HG02852 (cell line): ENCODE results near the gene LSM3.

ENCODE experiments used
- ATAC-seq: cut with Tn5 transposase; IDR thresholded peaks from one replicate; pipeline ENCODE4 v1.9.1; 2021; ENCODE audit warnings: mild to moderate bottlenecking, moderate library complexity; ENCODE audit not compliant: unreplicated experiment

The LSM3 gene

DNA sequence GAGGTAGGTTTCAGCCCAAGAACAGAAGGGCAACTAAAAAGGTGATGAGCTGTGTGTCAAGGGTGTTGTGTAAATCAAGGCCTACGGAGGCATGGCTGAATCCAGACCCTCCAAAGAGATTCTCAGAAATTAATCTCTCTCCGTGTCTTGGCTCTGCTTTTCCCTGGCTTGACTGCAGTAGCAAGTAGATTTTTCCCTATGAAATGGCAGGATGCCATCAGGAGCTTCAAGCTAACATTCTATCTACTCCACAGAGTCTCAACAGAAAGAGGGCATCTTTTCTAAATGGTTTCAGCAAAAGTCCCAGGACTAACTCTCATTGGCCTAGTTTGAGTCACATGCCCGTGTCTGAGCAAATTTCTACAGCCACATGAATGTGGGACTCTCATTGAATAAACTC, 58.3 kb downstream of the LSM3 start:
- no peak for ATAC-seq

DNA sequence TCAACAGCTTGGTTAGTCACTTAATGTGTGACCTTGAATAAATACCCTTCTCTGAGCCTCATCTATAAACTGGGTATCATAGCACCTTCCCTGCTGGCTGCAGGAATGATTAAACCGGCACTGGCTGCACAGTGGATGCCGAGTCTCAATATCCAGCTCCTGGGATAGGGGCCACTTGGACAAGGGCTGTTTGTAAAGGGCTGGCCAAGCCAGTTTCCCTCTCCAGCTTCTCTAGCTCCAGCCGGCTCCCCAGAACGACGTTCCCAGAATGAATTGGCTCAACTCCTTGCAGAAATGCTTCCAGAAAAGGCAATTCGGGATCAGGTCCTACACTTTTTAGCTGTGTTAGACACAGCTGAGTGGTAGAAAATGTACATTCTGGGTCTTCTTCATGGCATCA, 58.8 kb downstream of the LSM3 start:
- ATAC-seq, result no peak

DNA sequence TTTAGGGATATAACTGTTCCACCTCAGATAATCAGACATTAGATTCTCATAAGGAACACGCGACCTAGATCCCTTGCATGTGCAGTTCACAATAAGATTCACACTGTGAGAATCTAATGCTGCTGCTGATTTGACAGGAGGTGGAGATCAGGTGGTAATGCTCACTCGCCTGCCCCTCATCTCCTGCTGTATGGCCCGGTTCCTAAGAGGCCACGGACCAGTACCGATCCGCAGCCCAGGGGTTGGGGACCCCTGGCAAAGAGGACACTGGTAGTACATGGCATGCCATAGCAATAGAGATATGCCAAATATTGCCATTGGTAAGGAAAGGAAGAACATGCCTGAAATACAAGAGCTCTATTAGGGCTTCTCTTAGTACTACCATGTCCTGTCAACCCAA, 59.7 kb downstream of the LSM3 start:
- no peak for ATAC-seq

DNA sequence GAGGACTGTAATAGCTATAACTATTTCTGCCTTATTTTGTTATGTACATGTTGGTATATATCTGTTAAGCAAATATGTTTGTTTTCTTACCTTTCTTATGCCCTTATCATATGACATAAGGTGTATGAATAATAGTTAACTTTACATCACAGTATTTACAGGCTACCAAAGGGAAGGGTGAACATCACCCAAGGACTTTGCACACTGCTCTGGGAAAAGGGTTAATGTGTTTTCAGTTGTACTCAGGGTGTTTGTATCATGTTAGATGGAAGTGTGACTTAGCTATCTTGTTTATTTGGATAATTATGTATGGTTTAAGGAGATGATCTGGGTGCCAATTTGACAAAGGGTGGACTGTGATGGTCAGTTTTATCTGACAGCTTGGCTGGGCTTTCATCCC, 60.3 kb downstream of the LSM3 start:
- ATAC-seq, result no peak

DNA sequence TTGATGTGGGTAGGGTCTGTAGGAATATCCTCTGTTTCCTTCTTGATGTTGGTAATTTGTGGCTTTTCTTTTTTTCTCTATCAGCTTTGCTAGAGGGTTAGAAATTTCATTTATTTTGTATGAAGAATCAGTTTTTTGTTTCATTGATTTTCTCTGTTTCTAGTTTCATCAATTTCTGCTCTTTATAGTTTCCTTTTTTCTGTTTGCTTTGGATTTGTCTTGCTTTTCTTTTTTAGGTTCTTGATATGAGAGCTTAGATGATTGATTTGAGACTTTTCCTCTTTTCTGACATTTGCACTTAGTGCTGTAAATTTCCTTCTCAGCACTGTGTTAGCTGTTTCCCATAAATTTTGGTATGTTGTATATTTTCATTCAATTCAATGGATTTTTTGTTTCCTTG, 61.3 kb downstream of the LSM3 start:
- no peak for ATAC-seq

DNA sequence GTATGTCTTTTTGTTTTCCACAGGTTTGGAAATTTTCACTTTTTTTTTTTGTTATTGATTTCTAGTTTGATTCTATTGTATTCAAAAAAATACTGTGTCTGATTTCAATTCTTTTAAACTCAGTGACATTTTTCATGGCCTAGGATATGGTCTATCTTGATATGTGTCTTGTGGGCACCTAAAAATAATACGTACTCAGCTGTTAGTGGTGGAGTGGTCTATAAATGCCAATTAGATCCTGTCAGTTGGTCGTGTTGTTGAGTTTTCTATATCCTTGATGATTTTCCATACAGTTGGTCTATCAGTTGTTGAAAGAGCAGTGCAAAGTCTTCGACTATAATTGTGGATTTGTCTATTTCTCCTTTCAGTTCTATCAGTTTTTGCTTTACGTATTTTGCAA, 61.7 kb downstream of the LSM3 start:
- no peak for ATAC-seq

DNA sequence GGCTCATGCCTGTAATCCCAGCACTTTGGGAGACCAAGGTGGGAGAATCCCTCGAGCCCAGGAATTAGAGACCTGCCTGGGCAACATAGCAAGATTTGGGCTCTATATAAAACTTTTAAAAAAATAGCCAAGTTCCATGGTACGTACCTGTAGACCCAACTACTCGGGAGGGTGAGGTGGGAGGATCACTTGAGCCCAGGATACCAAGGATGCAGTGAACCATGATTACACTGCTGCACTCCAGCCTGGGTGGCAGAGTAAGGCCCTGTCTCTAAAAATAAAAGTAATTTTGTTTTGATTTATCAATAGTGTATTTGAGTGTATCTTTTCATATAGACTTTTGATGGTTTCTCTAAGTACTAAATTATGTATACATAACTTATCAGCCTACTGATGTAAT, 63.1 kb downstream of the LSM3 start:
- no peak for ATAC-seq

DNA sequence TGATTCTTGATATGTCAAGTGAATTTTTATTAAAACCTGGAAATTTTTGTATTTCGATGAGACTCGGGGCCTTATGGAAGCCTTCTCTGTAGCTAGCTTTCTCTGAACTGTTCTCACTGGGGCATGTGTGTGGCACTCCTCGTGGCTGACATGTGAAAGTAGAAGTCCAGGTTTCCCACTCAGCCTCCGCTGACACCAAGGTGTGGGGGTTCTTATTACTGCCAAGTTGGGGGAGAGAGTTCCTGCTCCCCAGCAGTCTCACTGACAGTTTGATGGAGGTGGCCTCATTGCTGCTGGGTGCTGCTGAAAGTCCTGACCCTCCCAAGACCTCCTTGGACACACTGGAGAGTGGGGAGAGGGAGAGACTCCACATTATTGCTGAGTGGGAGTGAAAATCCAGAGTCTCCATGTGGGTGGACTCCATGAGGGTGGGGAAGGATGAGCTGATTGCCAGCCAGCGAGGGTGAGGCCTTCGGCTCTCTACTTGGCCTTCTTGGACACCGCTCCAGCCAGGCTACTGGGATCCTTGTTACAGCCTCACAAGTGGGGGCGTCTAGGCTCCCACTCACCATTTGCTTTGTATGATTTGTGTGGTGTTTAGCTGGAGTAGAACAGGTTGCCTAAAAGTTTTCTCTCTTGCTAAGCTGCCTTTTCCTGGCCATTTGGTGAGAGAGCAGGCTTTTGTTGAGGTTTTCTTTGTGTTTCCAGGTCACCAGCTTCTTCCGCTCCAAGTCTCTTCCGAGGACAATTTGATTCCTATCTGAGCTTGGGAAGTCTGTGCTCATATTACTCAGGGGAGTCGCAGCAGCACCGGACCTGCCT, 64.1 kb downstream of the LSM3 start:
- no peak for ATAC-seq

DNA sequence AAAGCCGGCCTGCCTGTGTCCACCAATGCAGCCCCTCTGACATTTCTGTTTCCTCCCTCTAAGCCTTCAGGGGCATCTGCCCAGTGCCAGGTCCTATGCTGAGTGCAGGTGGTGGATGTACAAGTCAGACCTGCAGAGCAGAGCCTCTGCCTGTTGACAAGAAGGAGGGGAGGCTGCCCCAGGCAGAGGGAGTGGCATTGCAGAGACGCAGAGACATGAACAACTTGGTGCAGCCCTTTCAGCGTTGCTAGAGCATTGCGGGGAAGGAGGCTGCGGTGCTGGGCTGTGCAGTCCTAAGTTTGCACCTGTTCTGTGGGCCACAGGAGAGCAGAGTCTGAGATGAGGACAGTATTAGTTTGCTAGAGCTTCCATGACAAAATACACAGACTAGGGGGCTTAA, 65.2 kb downstream of the LSM3 start:
- no peak for ATAC-seq

DNA sequence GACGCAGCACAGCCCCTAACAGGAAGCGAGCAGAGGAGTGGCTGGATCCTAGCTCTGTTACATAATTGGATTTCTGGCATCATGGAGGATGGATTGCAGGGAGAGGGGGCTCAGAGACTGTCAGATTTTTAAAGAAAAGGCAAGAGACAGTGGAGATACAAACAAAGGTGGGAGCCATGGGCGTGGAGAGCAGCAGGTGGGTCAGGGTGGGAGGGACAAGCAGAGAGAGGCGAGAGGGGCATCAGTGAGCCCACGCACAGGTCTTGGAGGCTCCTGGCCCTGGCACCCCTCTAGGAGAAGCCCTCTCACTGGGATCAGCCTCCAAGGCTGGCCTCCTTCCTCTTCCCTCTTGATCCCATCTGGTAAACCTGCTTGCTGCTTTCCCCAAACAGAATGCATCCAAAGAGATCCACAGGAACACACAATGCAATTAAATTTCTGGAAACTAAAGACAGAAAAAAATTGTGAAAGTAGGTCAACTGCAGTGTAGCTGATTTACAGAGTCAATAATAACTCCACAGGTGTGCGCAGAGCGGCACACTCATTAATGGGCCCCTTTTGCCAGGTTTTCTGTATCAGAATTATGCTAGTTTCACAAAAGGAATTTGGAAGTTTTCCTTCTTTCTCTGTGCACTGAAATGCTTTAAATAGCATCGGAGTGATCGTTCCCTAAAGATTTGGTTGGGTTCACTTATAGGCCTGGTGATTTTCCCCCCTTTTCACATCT, 66.1 kb downstream of the LSM3 start:
- no peak for ATAC-seq

DNA sequence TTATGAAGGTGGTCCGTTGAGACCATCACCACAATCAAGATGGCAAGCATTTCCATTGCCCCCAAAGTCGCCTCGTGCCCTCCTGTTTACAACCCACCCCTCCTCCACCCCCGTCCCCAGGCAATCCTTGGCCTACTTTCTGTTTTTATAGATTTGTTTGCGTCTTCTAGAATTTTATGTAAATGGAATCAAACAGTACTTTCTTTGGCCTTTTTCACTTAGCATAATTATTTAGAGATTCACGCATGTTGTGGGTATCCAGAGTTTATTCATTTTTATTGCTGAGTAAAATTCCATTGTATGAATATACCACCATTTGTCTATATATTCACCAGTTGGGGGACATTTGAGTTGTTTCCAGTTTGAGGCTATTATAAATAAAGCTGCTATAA, 66.6 kb downstream of the LSM3 start:
- ATAC-seq, result no peak

DNA sequence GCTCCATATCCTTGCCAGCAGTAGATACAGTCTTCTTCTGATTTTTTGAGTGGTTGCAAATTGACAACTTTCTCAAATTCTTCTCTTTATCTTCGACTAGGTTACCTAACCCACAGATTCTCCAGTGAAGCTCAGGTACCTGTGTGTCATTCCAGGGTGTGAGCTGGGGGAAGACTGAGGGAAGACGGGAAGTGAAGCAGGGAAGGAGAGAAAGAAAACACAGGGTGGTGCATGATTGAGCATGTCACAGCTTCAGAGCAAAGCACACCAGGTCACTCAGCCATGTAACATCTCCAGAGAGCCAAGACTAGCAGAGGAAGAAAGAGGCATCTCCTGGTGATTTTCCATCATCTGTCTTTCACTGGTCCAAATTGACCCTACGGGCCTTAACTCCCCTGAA, 67.2 kb downstream of the LSM3 start:
- no peak for ATAC-seq

DNA sequence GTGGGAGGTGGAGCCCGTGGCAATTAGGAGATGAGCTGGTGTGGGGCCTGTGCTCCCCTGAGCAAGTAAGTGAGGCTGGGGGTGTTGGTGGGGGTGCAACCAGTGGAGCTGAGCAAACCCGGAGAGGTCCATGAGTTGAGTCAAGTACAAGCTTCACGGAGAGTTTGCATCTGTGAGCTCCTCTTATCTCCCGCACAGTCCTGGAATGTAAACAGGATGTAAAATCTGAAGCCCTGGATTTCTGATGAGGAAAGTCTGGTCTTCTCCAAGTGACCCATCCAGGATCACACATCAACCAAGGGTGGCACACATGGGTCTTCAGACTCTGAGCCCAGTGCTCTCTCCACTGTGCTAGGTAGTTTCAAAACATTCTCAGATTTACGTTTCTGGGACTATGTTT, 67.8 kb downstream of the LSM3 start:
- no peak for ATAC-seq

DNA sequence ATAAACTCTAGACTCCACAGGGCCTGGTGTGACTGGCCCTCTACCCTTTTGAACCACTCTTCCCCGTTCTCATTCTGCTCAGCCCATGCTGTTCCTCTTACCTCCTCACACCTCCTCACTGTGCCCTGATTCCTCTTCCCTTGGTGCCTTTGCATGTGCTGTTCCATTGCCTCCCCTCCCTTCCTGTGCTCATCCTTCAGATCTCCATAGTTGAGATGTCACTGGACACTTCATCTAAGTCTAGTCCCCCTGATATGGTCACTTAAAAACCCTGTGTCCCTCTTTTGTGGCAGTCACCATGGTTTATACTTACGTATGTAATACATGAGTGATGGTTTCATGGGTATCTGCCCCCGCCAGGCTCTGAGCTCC, 69.8 kb downstream of the LSM3 start:
- no peak for ATAC-seq

DNA sequence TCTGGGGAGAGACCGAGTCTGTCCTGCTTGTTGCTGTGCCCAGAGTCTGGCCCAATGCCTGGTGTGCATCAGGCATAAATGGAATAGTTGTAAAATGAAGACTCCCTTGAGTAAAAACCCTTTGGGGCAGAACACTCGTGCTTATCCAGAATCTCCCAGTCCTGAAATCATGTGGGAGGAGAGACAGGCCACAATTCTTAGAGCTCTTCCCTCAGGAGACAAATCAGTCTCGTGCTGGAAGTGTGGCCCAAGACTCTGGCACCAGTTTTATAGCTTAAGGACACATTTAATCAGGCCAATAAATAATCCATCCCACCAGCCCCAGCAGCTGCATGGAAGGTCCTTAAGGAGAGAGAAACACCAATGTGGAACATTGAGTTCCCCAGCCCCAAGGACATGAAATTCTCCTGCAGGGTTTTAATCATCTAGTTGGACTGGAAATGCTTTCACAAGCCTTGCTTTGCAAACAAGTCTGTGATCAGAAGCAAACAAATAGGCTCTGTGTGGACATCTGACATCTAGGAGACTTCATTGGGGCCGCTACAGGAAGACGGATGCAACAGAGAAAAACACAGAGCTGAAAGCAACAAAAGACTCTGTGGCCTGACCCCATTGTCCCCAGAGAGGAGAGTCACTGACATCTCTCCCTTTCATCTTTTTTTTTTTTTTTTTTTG, 70.4 kb downstream of the LSM3 start:
- no peak for ATAC-seq
